Neural crest cell (in vitro differentiated cells): ENCODE data around the gene QRFP. TPM values are rescaled to one million over a fixed set of nuclear protein-coding genes. Genes with fewer than 3 reads are reported as not detected.

Source experiments
- DNase-seq: peaks from one replicate; pipeline ENCODE4 v3.0.0; 2021; ENCODE audit warnings: low read depth, mixed read lengths, low spot score
- H3K27ac Mint-ChIP-seq: one replicate; pipeline ENCODE4 v1.8.0; 2021; ENCODE audit warnings: mild to moderate bottlenecking, mixed read lengths; ENCODE audit not compliant: unreplicated experiment
- H3K27me3 Mint-ChIP-seq: 2 replicates; pipeline ENCODE4 v1.8.0; 2021; ENCODE audit warnings: low read depth, mild to moderate bottlenecking, mixed read lengths
- H3K36me3 Mint-ChIP-seq: 2 replicates; pipeline ENCODE4 v1.8.0; 2021; ENCODE audit warnings: low read depth, mild to moderate bottlenecking, mixed read lengths
- H3K4me1 Mint-ChIP-seq: 2 replicates; pipeline ENCODE4 v1.8.0; 2021; ENCODE audit warnings: mixed read lengths
- H3K4me3 Mint-ChIP-seq: one replicate; pipeline ENCODE4 v1.8.0; 2021; ENCODE audit warnings: mild to moderate bottlenecking, mixed read lengths
- H3K9me3 Mint-ChIP-seq: 2 replicates; pipeline ENCODE4 v1.8.0; 2021; ENCODE audit warnings: mixed read lengths
- CTCF ChIP-seq: fragments of 200-600 bp; sonication (generic); conservative IDR thresholded peaks from 2 replicates; pipeline ENCODE4 v1.5.0; 2021; ENCODE audit warnings: antibody characterized with exemption, mild to moderate bottlenecking
- total RNA-seq: library from RNA; stranded (reverse); gene quantifications from 2 replicates; pipeline ENCODE4 v1.2.1, GENCODE V29; 2021

The QRFP gene
- total RNA-seq, 1 donor from 2014 or later: not detected

- Mint-ChIP-seq H3K27me3 (peaks cover 4% of the 10 kb centered on the region), H3K36me3 (no peaks in the 10 kb centered on the region), H3K4me1 (peaks cover 31% of the 10 kb centered on the region), H3K9me3 (no peaks in the 10 kb centered on the region), H3K4me3 (peak overlapping the region; percentile 62), H3K27ac (peak overlapping the region; percentile 16)
- no peak for DNase-seq
- TF ChIP-seq CTCF: no peak
These were observed 955 bp downstream of the QRFP start for GRCh38 chr9:130895481-130896232.

- Mint-ChIP-seq H3K4me1 (peaks cover 32% of the 10 kb centered on the region), H3K4me3 (peak overlapping the region; percentile 31), H3K27ac (no peak overlapping the region), H3K27me3 (peaks cover 4% of the 10 kb centered on the region), H3K36me3 (no peaks in the 10 kb centered on the region), H3K9me3 (no peaks in the 10 kb centered on the region)
- DNase-seq: no peak
- TF ChIP-seq CTCF: no peak
These were observed 1.6 kb downstream of the QRFP start for GRCh38 chr9:130895038-130895437.

- H3K4me1 Mint-ChIP-seq: peaks cover 32% of the 10 kb centered on the region
- DNase-seq: no peak
- H3K9me3 Mint-ChIP-seq: no peaks in the 10 kb centered on the region
- H3K27ac Mint-ChIP-seq: no peak overlapping the region
- H3K4me3 Mint-ChIP-seq: peak overlapping the region; percentile 31
- no peaks in the 10 kb centered on the region for H3K27me3 Mint-ChIP-seq
- no peak for TF ChIP-seq CTCF
- H3K36me3 Mint-ChIP-seq: no peaks in the 10 kb centered on the region
These were observed 2.1 kb downstream of the QRFP start for GRCh38 chr9:130894546-130894945.

- peaks cover 32% of the 10 kb centered on the region for H3K4me1 Mint-ChIP-seq
- H3K27ac Mint-ChIP-seq: no peak overlapping the region
- H3K9me3 Mint-ChIP-seq: no peaks in the 10 kb centered on the region
- no peak for DNase-seq
- no peaks in the 10 kb centered on the region for H3K27me3 Mint-ChIP-seq
- peak overlapping the region; percentile 65 for H3K4me3 Mint-ChIP-seq
- TF ChIP-seq CTCF: no peak
- H3K36me3 Mint-ChIP-seq: no peaks in the 10 kb centered on the region
These were observed 3.1 kb downstream of the QRFP start for GRCh38 chr9:130893341-130894101.

GRCh38 chr9:130892477-130893304, 3.9 kb downstream of the QRFP start:
- Mint-ChIP-seq H3K9me3 (no peaks in the 10 kb centered on the region), H3K27ac (no peak overlapping the region), H3K4me3 (peak overlapping the region; percentile 61), H3K27me3 (no peaks in the 10 kb centered on the region), H3K4me1 (peaks cover 32% of the 10 kb centered on the region), H3K36me3 (no peaks in the 10 kb centered on the region)
- DNase-seq: no peak
- TF ChIP-seq CTCF: no peak
